ENCODE measurements around the gene GLOD4. TPM values are rescaled to one million over a fixed set of nuclear protein-coding genes. Genes with fewer than 3 reads are reported as not detected.
"Not testable (repeated sequence)": the region's sequence is repeated elsewhere in the genome, so short reads cannot be mapped to it uniquely, and the experiment has no call there.

GLOD4 gene
- total RNA-seq, 1 experiment from 2014 or later: 33.8 TPM

DNA sequence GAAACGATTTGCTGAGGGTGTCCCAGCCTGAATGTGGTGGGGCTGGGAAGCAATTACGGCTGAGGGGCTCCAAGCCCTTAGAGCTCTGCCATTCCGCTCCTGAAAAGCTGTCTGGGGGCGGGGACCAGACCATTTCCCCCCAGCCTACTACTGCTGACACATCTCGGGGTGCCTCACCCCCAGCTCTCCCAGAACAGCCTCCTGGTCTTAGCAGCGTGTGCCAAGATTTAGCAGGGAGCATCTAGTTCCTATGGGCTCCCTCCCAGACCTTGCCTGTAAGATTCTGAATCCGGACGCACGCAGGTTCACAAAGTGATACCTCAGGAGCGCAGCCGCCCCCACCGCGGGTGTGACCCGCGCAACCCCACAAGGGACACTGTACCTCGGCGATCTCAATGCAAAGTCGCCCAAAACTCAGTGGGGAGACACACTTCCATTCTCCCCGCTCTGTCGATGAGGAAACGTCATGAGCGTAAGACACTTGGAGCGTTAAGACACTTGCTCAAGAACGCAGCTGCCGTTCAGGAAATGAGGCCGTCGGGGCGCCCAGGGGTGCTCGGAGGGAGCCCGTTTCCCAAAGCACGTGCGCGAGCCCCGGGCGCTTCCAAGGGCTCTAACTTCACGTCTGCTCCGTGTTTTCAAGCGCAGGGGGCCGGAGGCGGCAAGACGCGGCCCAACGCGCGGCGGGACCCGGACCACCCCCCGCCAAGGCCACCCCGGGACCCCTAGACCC is 30.6 kb downstream of the GLOD4 start:
- Histone ChIP-seq H3K9me3 (ENCODE audit: low read length) (no peaks in the 10 kb centered on the region), H3K9me2 (replicated peaks; ENCODE audit: low read length) (no peaks in the 10 kb centered on the region), H3F3A (ENCODE audit: low read length, unreplicated experiment) (no peaks in the 10 kb centered on the region), H3K4me2 (ENCODE audit: low read length) (peak overlapping the region; percentile 88), H3K9ac (ENCODE audit: low read length) (peak overlapping the region; percentile 99), H4K20me1 (ENCODE audit: low read length) (peaks cover 13% of the 10 kb centered on the region), H3K4me1 (ENCODE audit: insufficient read depth, low read length) (peaks cover 19% of the 10 kb centered on the region), H3K27ac (ENCODE audit: low read length) (peak overlapping the region; percentile 43), H3K36me3 (ENCODE audit: low read depth, low read length) (peaks cover 11% of the 10 kb centered on the region; the same call in 1 of the 2 replicates), H3K27me3 (ENCODE audit: low read length) (no peaks in the 10 kb centered on the region), H3K4me3 (ENCODE audit: low read length) (peak overlapping the region; percentile 70), H2AFZ (ENCODE audit: low read length) (peak overlapping the region; percentile 93), H3K79me2 (ENCODE audit: low read length) (peaks cover 52% of the 10 kb centered on the region)
- ChIA-PET CTCF (no interaction called here), POLR2A (ENCODE audit: unreplicated experiment) (no interaction called here)
- peak; percentile 14 for DNase-seq
- TF ChIP-seq EZH2phosphoT487 (IDR thresholded peaks at IDR 0.05; ENCODE audit: borderline replicate concordance, low read length) (no peak), EZH2 (IDR thresholded peaks at IDR 0.05; ENCODE audit: low read length, unreplicated experiment) (no peak)
- TF ChIP-seq, protein P1, sequence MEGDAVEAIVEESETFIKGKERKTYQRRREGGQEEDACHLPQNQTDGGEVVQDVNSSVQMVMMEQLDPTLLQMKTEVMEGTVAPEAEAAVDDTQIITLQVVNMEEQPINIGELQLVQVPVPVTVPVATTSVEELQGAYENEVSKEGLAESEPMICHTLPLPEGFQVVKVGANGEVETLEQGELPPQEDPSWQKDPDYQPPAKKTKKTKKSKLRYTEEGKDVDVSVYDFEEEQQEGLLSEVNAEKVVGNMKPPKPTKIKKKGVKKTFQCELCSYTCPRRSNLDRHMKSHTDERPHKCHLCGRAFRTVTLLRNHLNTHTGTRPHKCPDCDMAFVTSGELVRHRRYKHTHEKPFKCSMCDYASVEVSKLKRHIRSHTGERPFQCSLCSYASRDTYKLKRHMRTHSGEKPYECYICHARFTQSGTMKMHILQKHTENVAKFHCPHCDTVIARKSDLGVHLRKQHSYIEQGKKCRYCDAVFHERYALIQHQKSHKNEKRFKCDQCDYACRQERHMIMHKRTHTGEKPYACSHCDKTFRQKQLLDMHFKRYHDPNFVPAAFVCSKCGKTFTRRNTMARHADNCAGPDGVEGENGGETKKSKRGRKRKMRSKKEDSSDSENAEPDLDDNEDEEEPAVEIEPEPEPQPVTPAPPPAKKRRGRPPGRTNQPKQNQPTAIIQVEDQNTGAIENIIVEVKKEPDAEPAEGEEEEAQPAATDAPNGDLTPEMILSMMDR (conservative IDR thresholded peaks at IDR 0.05; ENCODE audit: low read depth, low read length): no peak
- no TSS peak for BruUV-seq (replicated peaks)
- intact Hi-C loops (cut with micrococcal nuclease): no loop called here
- ATAC-seq: peak; percentile 14

DNA sequence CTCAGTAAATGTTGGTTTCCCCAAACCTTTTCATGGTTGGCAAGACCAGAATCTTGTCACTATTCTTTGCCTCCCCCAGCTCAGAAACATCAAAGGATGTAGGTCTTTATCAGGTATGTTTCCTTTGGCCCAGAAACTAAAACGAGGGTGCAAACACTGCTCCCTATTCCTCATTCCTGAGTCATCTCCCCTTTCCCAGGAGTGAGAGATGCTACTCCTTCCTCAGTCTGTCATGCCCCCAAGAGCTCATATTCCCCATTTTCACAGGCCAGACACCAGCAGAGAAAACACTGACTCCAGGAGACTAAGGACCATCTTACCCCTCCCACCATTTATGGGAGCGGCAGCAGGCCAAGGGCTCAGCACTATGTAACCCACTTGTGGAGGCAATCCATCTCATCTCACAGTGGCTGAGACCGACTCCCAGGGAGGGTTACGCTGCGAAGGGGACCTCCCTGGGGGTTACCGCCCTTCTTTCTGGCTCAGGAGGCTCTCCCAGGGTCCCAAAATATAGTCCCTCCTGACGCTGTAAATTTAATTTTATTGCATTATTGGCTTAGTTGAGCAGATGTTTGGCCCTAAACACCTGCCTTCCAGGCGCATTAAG is 31.5 kb downstream of the GLOD4 start:
- Histone ChIP-seq H3K9ac (ENCODE audit: low read length) (peak overlapping the region; percentile 99), H3K9me2 (replicated peaks; ENCODE audit: low read length) (no peaks in the 10 kb centered on the region), H4K20me1 (ENCODE audit: low read length) (peaks cover 13% of the 10 kb centered on the region), H3K4me3 (ENCODE audit: low read length) (peak overlapping the region; percentile 70), H3K27ac (ENCODE audit: low read length) (no peak overlapping the region), H2AFZ (ENCODE audit: low read length) (no peak overlapping the region), H3K79me2 (ENCODE audit: low read length) (peaks cover 61% of the 10 kb centered on the region), H3K36me3 (ENCODE audit: low read depth, low read length) (peaks cover 12% of the 10 kb centered on the region), H3K27me3 (ENCODE audit: low read length) (no peaks in the 10 kb centered on the region), H3K9me3 (ENCODE audit: low read length) (no peaks in the 10 kb centered on the region), H3K4me2 (ENCODE audit: low read length) (peak overlapping the region; percentile 88), H3K4me1 (ENCODE audit: insufficient read depth, low read length) (peaks cover 19% of the 10 kb centered on the region), H3F3A (ENCODE audit: low read length, unreplicated experiment) (no peaks in the 10 kb centered on the region)
- TF ChIP-seq EZH2phosphoT487 (IDR thresholded peaks at IDR 0.05; ENCODE audit: borderline replicate concordance, low read length) (no peak), EZH2 (IDR thresholded peaks at IDR 0.05; ENCODE audit: low read length, unreplicated experiment) (no peak)
- TF ChIP-seq, protein P1 (conservative IDR thresholded peaks at IDR 0.05; ENCODE audit: low read depth, low read length): no peak
- peak; percentile 44 for DNase-seq
- BruUV-seq (replicated peaks): no TSS peak
- ChIA-PET CTCF (interaction anchor here (0.8 kb wide), 2 partner anchors 11 to 246 kb away, joined by 3 to 4 read pairs; partner anchors contain the start of gene TIMM22), POLR2A (ENCODE audit: unreplicated experiment) (interaction anchor here (0.6 kb wide), 1 partner anchor 45 kb away, joined by 5 read pairs; no protein-coding TSS in a partner anchor)
- intact Hi-C loops (cut with micrococcal nuclease): no loop called here
- peak; percentile 30 for ATAC-seq

DNA sequence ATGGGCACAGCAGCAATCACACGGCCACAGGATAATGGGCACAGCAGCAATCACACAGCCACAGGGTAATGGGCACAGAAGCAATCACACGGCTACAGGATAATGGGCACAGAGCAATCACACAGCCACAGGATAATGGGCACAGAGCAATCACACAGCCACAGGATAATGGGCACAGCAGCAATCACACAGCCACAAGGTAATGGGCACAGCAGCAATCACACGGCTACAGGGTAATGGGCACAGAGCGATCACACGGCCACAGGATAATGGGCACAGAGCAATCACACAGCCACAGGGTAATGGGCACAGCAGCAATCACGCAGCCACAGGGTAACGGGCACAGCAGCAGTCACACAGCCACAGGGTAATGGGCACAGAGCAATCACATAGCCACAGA is 32.7 kb downstream of the GLOD4 start:
- H3K9me2 ChIP-seq (replicated peaks; ENCODE audit: low read length); H3K27me3 ChIP-seq (ENCODE audit: low read length); H3K27ac ChIP-seq (ENCODE audit: low read length); POLR2A ChIA-PET (ENCODE audit: unreplicated experiment); intact Hi-C loops (cut with micrococcal nuclease); H2AFZ ChIP-seq (ENCODE audit: low read length); H3K9ac ChIP-seq (ENCODE audit: low read length); ATAC-seq; CTCF ChIA-PET; DNase-seq; BruUV-seq (replicated peaks); H3F3A ChIP-seq (ENCODE audit: low read length, unreplicated experiment); H3K9me3 ChIP-seq (ENCODE audit: low read length): not testable (repeated sequence)
- H3K4me2 ChIP-seq (ENCODE audit: low read length): peak overlapping the region; percentile 88
- peak overlapping the region; percentile 70 for H3K4me3 ChIP-seq (ENCODE audit: low read length)
- H3K4me1 ChIP-seq (ENCODE audit: insufficient read depth, low read length): peaks cover 19% of the 10 kb centered on the region
- H3K79me2 ChIP-seq (ENCODE audit: low read length): peaks cover 73% of the 10 kb centered on the region
- H3K36me3 ChIP-seq (ENCODE audit: low read depth, low read length): peaks cover 23% of the 10 kb centered on the region
- H4K20me1 ChIP-seq (ENCODE audit: low read length): peaks cover 13% of the 10 kb centered on the region

DNA sequence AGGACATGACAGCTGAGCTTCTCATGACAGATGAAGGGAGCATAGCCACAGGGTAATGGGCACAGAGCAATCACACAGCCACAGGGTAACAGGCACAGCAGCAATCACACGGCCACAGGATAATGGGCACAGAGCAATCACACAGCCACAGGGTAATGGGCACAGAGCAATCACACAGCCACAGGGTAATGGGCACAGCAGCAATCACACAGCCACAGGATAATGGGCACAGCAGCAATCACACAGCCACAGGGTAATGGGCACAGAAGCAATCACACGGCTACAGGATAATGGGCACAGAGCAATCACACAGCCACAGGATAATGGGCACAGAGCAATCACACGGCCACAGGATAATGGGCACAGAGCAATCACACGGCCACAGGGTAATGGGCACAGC is 33.5 kb downstream of the GLOD4 start:
- DNase-seq; H2AFZ ChIP-seq (ENCODE audit: low read length); H3K27ac ChIP-seq (ENCODE audit: low read length); POLR2A ChIA-PET (ENCODE audit: unreplicated experiment); ATAC-seq; intact Hi-C loops (cut with micrococcal nuclease); H3K9me3 ChIP-seq (ENCODE audit: low read length); H3K9ac ChIP-seq (ENCODE audit: low read length); H3K27me3 ChIP-seq (ENCODE audit: low read length); H3K4me3 ChIP-seq (ENCODE audit: low read length); BruUV-seq (replicated peaks); H3K9me2 ChIP-seq (replicated peaks; ENCODE audit: low read length); H3K4me2 ChIP-seq (ENCODE audit: low read length); CTCF ChIA-PET; H3F3A ChIP-seq (ENCODE audit: low read length, unreplicated experiment): not testable (repeated sequence)
- Histone ChIP-seq H3K36me3 (ENCODE audit: low read depth, low read length) (peaks cover 27% of the 10 kb centered on the region), H4K20me1 (ENCODE audit: low read length) (peaks cover 15% of the 10 kb centered on the region), H3K4me1 (ENCODE audit: insufficient read depth, low read length) (peaks cover 19% of the 10 kb centered on the region), H3K79me2 (ENCODE audit: low read length) (peaks cover 80% of the 10 kb centered on the region)
